Measurements from ENCODE around the gene FAF2. TPM values are rescaled to one million over a fixed set of nuclear protein-coding genes. Genes with fewer than 3 reads are reported as not detected.
"Not testable (repeated sequence)": the region's sequence is repeated elsewhere in the genome, so short reads cannot be mapped to it uniquely, and the experiment has no call there.

The FAF2 gene
- total and polyA plus RNA-seq, 8 donors, result 33.9 to 54.4 (median 50.8) TPM

- Histone ChIP-seq H3K9me3 (no peaks in the 10 kb centered on the region), H3K27me3 (peaks cover 0 to 8% of the 10 kb centered on the region in 2 donors), H3K4me1 (peaks cover 5 to 7% of the 10 kb centered on the region in 2 donors), H3K4me3 (no peak overlapping the region), H3K27ac (no peak overlapping the region), H3K36me3 (no peaks in the 10 kb centered on the region)
- ATAC-seq (no peak), DNase-seq (no peak)
- intact Hi-C loops (cut with DNase I), result no loop called here
- TF ChIP-seq, protein P1, sequence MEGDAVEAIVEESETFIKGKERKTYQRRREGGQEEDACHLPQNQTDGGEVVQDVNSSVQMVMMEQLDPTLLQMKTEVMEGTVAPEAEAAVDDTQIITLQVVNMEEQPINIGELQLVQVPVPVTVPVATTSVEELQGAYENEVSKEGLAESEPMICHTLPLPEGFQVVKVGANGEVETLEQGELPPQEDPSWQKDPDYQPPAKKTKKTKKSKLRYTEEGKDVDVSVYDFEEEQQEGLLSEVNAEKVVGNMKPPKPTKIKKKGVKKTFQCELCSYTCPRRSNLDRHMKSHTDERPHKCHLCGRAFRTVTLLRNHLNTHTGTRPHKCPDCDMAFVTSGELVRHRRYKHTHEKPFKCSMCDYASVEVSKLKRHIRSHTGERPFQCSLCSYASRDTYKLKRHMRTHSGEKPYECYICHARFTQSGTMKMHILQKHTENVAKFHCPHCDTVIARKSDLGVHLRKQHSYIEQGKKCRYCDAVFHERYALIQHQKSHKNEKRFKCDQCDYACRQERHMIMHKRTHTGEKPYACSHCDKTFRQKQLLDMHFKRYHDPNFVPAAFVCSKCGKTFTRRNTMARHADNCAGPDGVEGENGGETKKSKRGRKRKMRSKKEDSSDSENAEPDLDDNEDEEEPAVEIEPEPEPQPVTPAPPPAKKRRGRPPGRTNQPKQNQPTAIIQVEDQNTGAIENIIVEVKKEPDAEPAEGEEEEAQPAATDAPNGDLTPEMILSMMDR (IDR thresholded peaks at IDR 0.05), result no peak
Observed at GRCh38 chr5:176438959-176439757, 9.0 kb upstream of the FAF2 start.

- peaks cover 0 to 8% of the 10 kb centered on the region in 2 donors for H3K27me3 ChIP-seq
- H3K27ac ChIP-seq, result no peak overlapping the region
- TF ChIP-seq, protein P1 (IDR thresholded peaks at IDR 0.05), result no peak
- intact Hi-C loops (cut with DNase I), result no loop called here
- H3K4me1 ChIP-seq, result peaks cover 5 to 8% of the 10 kb centered on the region in 2 donors
- H3K4me3 ChIP-seq, result no peak overlapping the region
- no peak for DNase-seq
- no peaks in the 10 kb centered on the region for H3K9me3 ChIP-seq
- ATAC-seq, result no peak
- no peaks in the 10 kb centered on the region for H3K36me3 ChIP-seq
Observed at GRCh38 chr5:176440927-176441706, 7.1 kb upstream of the FAF2 start.

- Histone ChIP-seq H3K9me3 (no peaks in the 10 kb centered on the region), H3K27me3 (peaks cover 0 to 8% of the 10 kb centered on the region in 2 donors), H3K27ac (no peak overlapping the region), H3K36me3 (no peaks in the 10 kb centered on the region), H3K4me1 (peaks cover 7 to 11% of the 10 kb centered on the region in 2 donors), H3K4me3 (no peak overlapping the region)
- TF ChIP-seq, protein P1 (IDR thresholded peaks at IDR 0.05), result no peak
- DNase-seq (no peak), ATAC-seq (no peak)
- intact Hi-C loops (cut with DNase I), result no loop called here
Observed at GRCh38 chr5:176441921-176442323, 6.3 kb upstream of the FAF2 start.

DNA sequence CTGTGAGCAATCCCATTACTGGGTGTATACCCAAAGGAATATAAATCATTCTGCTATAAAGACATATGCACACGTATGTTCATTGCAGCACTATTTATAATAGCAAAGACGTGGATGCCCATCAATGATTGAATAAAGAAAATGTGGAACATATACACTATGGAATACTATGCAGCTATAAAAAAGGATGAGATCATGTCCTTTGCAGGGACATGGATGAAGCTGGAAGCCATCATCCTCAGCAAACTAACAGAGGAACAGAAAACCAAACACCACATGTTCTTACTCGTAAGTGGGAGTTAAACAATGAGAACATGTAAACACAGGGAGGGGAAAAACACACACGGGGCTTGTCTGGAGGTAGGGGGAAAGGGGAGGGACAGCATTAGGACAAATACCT, 5.3 kb upstream of the FAF2 start:
- H3K4me1 ChIP-seq, result peaks cover 7 to 15% of the 10 kb centered on the region in 2 donors
- intact Hi-C loops (cut with DNase I); DNase-seq; H3K36me3 ChIP-seq; H3K27me3 ChIP-seq; H3K4me3 ChIP-seq; H3K9me3 ChIP-seq; H3K27ac ChIP-seq; ATAC-seq: not testable (repeated sequence)

- Histone ChIP-seq H3K9me3 (no peaks in the 10 kb centered on the region), H3K27ac (no peak overlapping the region), H3K4me3 (no peak overlapping the region), H3K36me3 (no peaks in the 10 kb centered on the region), H3K4me1 (peaks cover 15 to 26% of the 10 kb centered on the region in 2 donors), H3K27me3 (peaks cover 0 to 8% of the 10 kb centered on the region in 2 donors)
- ATAC-seq (no peak), DNase-seq (no peak)
- TF ChIP-seq, protein P1 (IDR thresholded peaks at IDR 0.05), result no peak
- intact Hi-C loops (cut with DNase I), result no loop called here
Observed at GRCh38 chr5:176444742-176445141, 3.4 kb upstream of the FAF2 start.

Measured in left lung (tissue), 10 donors.